ENCODE results near the gene SERPINA5. TPM values are rescaled to one million over a fixed set of nuclear protein-coding genes. Genes with fewer than 3 reads are reported as not detected.

SERPINA5 gene
- total and polyA plus RNA-seq, 2 of the 13 experiments (the other 11 are each of a cell fraction or from before 2014, with no cell fraction given), result 449 to 498 TPM

- TF ChIP-seq ZNF580 (CRISPR knock-in tag; IDR thresholded peaks at IDR 0.05; ENCODE audit: borderline replicate concordance, low read depth) (0 out of 2 replicates have a peak, but pooled peaks have one; percentile 25), MED1 (CRISPR knock-in tag; IDR thresholded peaks at IDR 0.05) (0 out of 2 replicates have a peak, but pooled peaks have one; percentile 9), HHEX (CRISPR knock-in tag; IDR thresholded peaks at IDR 0.05) (no peak), RXRA (CRISPR knock-in tag; IDR thresholded peaks at IDR 0.05) (peak; percentile 18; the same call in 1 of the 2 replicates), ATRX (CRISPR knock-in tag; IDR thresholded peaks at IDR 0.05; ENCODE audit: borderline replicate concordance) (no peak), ZNF292 (CRISPR knock-in tag; IDR thresholded peaks at IDR 0.05; ENCODE audit: borderline replicate concordance, low read depth) (0 out of 2 replicates have a peak, but pooled peaks have one; percentile 33), TAF1 (CRISPR knock-in tag; IDR thresholded peaks at IDR 0.05) (peak; percentile 36; the same call in 1 of the 2 replicates), ZIK1 (CRISPR knock-in tag; IDR thresholded peaks at IDR 0.05; ENCODE audit: borderline replicate concordance, low read depth) (no peak), NR2F6 (IDR thresholded peaks at IDR 0.05) (no peak), NR2F6 (CRISPR knock-in tag; IDR thresholded peaks at IDR 0.05) (no peak; the same call in 1 of the 2 replicates), ZNF251 (CRISPR knock-in tag; IDR thresholded peaks at IDR 0.05) (no peak), BRF2 (CRISPR knock-in tag; IDR thresholded peaks at IDR 0.05) (no peak), ZXDC (CRISPR knock-in tag; IDR thresholded peaks at IDR 0.05) (no peak), RBAK (CRISPR knock-in tag; IDR thresholded peaks at IDR 0.05) (no peak), ZNF780A (CRISPR knock-in tag; IDR thresholded peaks at IDR 0.05) (no peak), ZZZ3 (CRISPR knock-in tag; IDR thresholded peaks at IDR 0.05; ENCODE audit: borderline replicate concordance) (no peak), TSC22D2 (CRISPR knock-in tag; IDR thresholded peaks at IDR 0.05; ENCODE audit: borderline replicate concordance) (no peak), EED (CRISPR knock-in tag; IDR thresholded peaks at IDR 0.05) (no peak), HOXA5 (CRISPR knock-in tag; IDR thresholded peaks at IDR 0.05) (no peak), ZNF704 (CRISPR knock-in tag; IDR thresholded peaks at IDR 0.05; ENCODE audit: borderline replicate concordance) (no peak), ZUFSP (CRISPR knock-in tag; IDR thresholded peaks at IDR 0.05; ENCODE audit: borderline replicate concordance) (no peak), ZNF607 (CRISPR knock-in tag; IDR thresholded peaks at IDR 0.05; ENCODE audit: borderline replicate concordance) (no peak)
These were observed 20.7 kb downstream of the SERPINA5 start (continued) for GRCh38 chr14:94601884-94602391.
